C4-2B (cell line): Measurements from ENCODE around the gene ARL15.

ENCODE experiments used
- CTCF ChIP-seq: fragments of 450-650 bp; conservative IDR thresholded peaks from 2 replicates; pipeline ENCODE4 v1.5.1; 2017; ENCODE audit warnings: mild to moderate bottlenecking
- ZFX ChIP-seq: fragments of 450-650 bp; IDR thresholded peaks from 2 replicates; pipeline ENCODE4 v1.6.1; 2017

- TF ChIP-seq CTCF (no peak), ZFX (no peak)
Observed at GRCh38 chr5:54205918-54206317, 104.5 kb downstream of the ARL15 start.
